H9 (cell line): Measurements from ENCODE around the gene PLD2. TPM values are rescaled to one million over a fixed set of nuclear protein-coding genes. Genes with fewer than 3 reads are reported as not detected.

Experiments
- DNase-seq: peaks from one replicate; pipeline ENCODE4 v3.0.0-alpha.2; 2017
- H2AFZ ChIP-seq: one replicate; pipeline ENCODE4 v1.6.1; 2013; ENCODE audit warnings: mild to moderate bottlenecking, low read length, control low read depth, moderate library complexity
- H2AK5ac ChIP-seq: 2 replicates; pipeline ENCODE4 v1.6.1; 2013; ENCODE audit warnings: low read length, control low read depth, mixed read lengths; ENCODE audit not compliant: insufficient read length
- H2BK120ac ChIP-seq: one replicate; pipeline ENCODE4 v1.6.1; 2013; ENCODE audit warnings: low read depth, mild to moderate bottlenecking, low read length, control low read depth, inconsistent platforms; ENCODE audit not compliant: poor library complexity, severe bottlenecking
- H2BK12ac ChIP-seq: 2 replicates; pipeline ENCODE4 v1.6.1; 2013; ENCODE audit warnings: low read length, control low read depth, mixed read lengths, low read depth; ENCODE audit not compliant: insufficient read length
- H2BK15ac ChIP-seq: 2 replicates; pipeline ENCODE4 v1.6.1; 2013; ENCODE audit warnings: low read depth, low read length, control low read depth
- H2BK20ac ChIP-seq: one replicate; pipeline ENCODE4 v1.6.1; 2013; ENCODE audit warnings: low read depth, mild to moderate bottlenecking, low read length, control low read depth, inconsistent platforms; ENCODE audit not compliant: poor library complexity, severe bottlenecking
- H2BK5ac ChIP-seq: 2 replicates; pipeline ENCODE4 v1.6.1; 2013; ENCODE audit warnings: low read length, control low read depth, mixed read lengths; ENCODE audit not compliant: insufficient read length
- H3K14ac ChIP-seq: 2 replicates; pipeline ENCODE4 v1.6.1; 2013; ENCODE audit warnings: low read length, control low read depth; ENCODE audit not compliant: insufficient read depth
- H3K18ac ChIP-seq: 2 replicates; pipeline ENCODE4 v1.6.1; 2013; ENCODE audit warnings: low read depth, mild to moderate bottlenecking, mixed read lengths, low read length, control low read depth; ENCODE audit not compliant: insufficient read length
- H3K23ac ChIP-seq: 2 replicates; pipeline ENCODE4 v1.6.1; 2013; ENCODE audit warnings: low read length, control low read depth, mixed read lengths, low read depth; ENCODE audit not compliant: insufficient read length
- H3K23me2 ChIP-seq: 2 replicates; pipeline ENCODE4 v1.6.1; 2013; ENCODE audit warnings: low read depth, mild to moderate bottlenecking, mixed read lengths, low read length, control low read depth; ENCODE audit not compliant: insufficient read length, poor library complexity, severe bottlenecking
- H3K27ac ChIP-seq: 2 replicates; pipeline ENCODE4 v1.5.1; 2013; ENCODE audit warnings: low read length, control low read depth, mixed read lengths, low read depth; ENCODE audit not compliant: insufficient read length
- H3K27me3 ChIP-seq: 2 replicates; pipeline ENCODE4 v1.6.1; 2013; ENCODE audit warnings: low read length, control low read depth, inconsistent platforms; ENCODE audit not compliant: insufficient read depth
- H3K4ac ChIP-seq: 2 replicates; pipeline ENCODE4 v1.6.1; 2013; ENCODE audit warnings: low read depth, mild to moderate bottlenecking, control low read depth, inconsistent platforms, low read length, moderate library complexity
- H3K4me1 ChIP-seq: 2 replicates; pipeline ENCODE4 v1.6.1; 2013; ENCODE audit warnings: low read length, control low read depth, inconsistent platforms; ENCODE audit not compliant: insufficient read depth
- H3K4me2 ChIP-seq: 2 replicates; pipeline ENCODE4 v1.6.1; 2013; ENCODE audit warnings: low read length, control low read depth, mixed read lengths; ENCODE audit not compliant: insufficient read length, insufficient read depth
- H3K56ac ChIP-seq: 2 replicates; pipeline ENCODE4 v1.6.1; 2013; ENCODE audit warnings: low read depth, mild to moderate bottlenecking, mixed read lengths, low read length, control low read depth; ENCODE audit not compliant: insufficient read length
- H3K79me1 ChIP-seq: 2 replicates; pipeline ENCODE4 v1.6.1; 2013; ENCODE audit warnings: low read depth, mild to moderate bottlenecking, moderate library complexity, low read length, control low read depth, inconsistent platforms; ENCODE audit not compliant: insufficient read depth, poor library complexity, severe bottlenecking
- H3K79me2 ChIP-seq: 2 replicates; pipeline ENCODE4 v1.6.1; 2013; ENCODE audit warnings: low read length, control low read depth, inconsistent platforms; ENCODE audit not compliant: insufficient read depth
- H3K9ac ChIP-seq: 2 replicates; pipeline ENCODE4 v1.6.1; 2013; ENCODE audit warnings: low read length, control low read depth, mixed read lengths; ENCODE audit not compliant: insufficient read length; ENCODE audit errors: extremely low read depth
- H3K9me3 ChIP-seq: one replicate; pipeline ENCODE4 v1.6.1; 2013; ENCODE audit warnings: low read depth, low read length, inconsistent platforms; ENCODE audit not compliant: control insufficient read depth
- H3T11ph ChIP-seq: one replicate; pipeline ENCODE4 v1.6.1; 2013; ENCODE audit warnings: mild to moderate bottlenecking, low read length, control low read depth, inconsistent platforms
- H4K20me1 ChIP-seq: one replicate; pipeline ENCODE4 v1.6.1; 2013; ENCODE audit not compliant: control insufficient read depth, insufficient read length, insufficient read depth
- H4K5ac ChIP-seq: 2 replicates; pipeline ENCODE4 v1.6.1; 2013; ENCODE audit warnings: low read depth, mild to moderate bottlenecking, mixed read lengths, low read length, control low read depth; ENCODE audit not compliant: insufficient read length
- H4K8ac ChIP-seq: replicated peaks from 2 replicates; pipeline ENCODE4 v1.6.1; 2013; ENCODE audit warnings: low read length, control low read depth, mixed read lengths, low read depth; ENCODE audit not compliant: insufficient read length
- H4K91ac ChIP-seq: 2 replicates; pipeline ENCODE4 v1.6.1; 2013; ENCODE audit warnings: low read depth, mild to moderate bottlenecking, moderate library complexity, mixed read lengths, low read length, control low read depth; ENCODE audit not compliant: insufficient read length
- H3K27ac Mint-ChIP-seq, 3 experiments: 2 replicates in 2 of 3; 3 replicates in 1 of 3; pipeline ENCODE4 v1.8.0; 2020 to 2021; ENCODE audit warnings: mixed read lengths in 3 of 3, mild to moderate bottlenecking in 1 of 3, moderate library complexity in 1 of 3
- H3K27me3 Mint-ChIP-seq: 2 replicates; pipeline ENCODE4 v1.8.0; 2021; ENCODE audit warnings: low read depth, mild to moderate bottlenecking, moderate library complexity, mixed read lengths
- H3K36me3 Mint-ChIP-seq, 3 experiments: 2 replicates in 2 of 3; 3 replicates in 1 of 3; pipeline ENCODE4 v1.8.0; 2020 to 2021; ENCODE audit warnings: low read depth in 3 of 3, mixed read lengths in 3 of 3; ENCODE audit not compliant: insufficient read depth in 1 of 3
- H3K4me1 Mint-ChIP-seq, 2 experiments: 2 replicates each; pipeline ENCODE4 v1.8.0; 2020; ENCODE audit warnings: mixed read lengths in 2 of 2
- H3K4me3 Mint-ChIP-seq, 2 experiments: 2 replicates in 1 of 2; 3 replicates in 1 of 2; pipeline ENCODE4 v1.8.0; 2020 to 2021; ENCODE audit warnings: mild to moderate bottlenecking in 2 of 2, mixed read lengths in 2 of 2, moderate library complexity in 1 of 2
- H3K9me3 Mint-ChIP-seq, 2 experiments: 2 replicates in 1 of 2; 3 replicates in 1 of 2; pipeline ENCODE4 v1.8.0; 2020; ENCODE audit warnings: mild to moderate bottlenecking in 2 of 2, mixed read lengths in 2 of 2, moderate library complexity in 1 of 2
- WGBS: extraction: QIAGEN DNeasy Blood & Tissue Kit; methylation state at CpG from one replicate; pipeline ENCODE4 v1.1.7; 2013; ENCODE audit warnings: missing lambda C conversion rate, low lambda C conversion rate, mixed read lengths; ENCODE audit not compliant: insufficient read length; ENCODE audit errors: extremely low coverage; 5-methylcytosine and 5-hydroxymethylcytosine counted together
- total RNA-seq: library from RNA; stranded (reverse); gene quantifications from 2 replicates; pipeline ENCODE4 v1.2.1, GENCODE V29; 2021
- TF ChIP-seq, protein P1 (sequence below): fragments of 200-600 bp; sonication (generic); conservative IDR thresholded peaks from 3 replicates; pipeline ENCODE4 v1.8.0; 2021; ENCODE audit warnings: antibody characterized with exemption, mild to moderate bottlenecking

PLD2 gene
- total RNA-seq, 1 experiment from 2014 or later = 63.3 TPM

DNA sequence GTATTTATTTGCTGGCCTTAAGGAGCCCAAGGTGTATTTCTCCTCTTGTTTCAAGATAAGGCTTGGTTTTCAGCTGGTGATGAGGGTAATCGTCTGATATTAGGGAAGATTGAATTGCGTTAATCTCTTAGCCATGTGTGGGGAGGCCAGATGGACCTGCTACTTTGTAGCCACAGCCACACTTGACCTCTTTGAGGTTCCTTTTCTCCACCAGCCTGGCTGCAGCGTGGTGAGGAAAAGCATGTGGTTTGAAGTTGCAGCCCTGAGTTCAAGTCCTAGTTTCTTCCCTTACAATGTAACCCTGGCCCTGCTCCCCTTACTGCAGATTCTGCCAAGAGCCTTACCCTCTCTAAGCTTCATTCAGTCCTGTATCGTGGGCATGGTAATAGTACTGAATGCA, 29.3 kb downstream of the PLD2 start:
- H2BK15ac ChIP-seq = no peak overlapping the region
- DNase-seq = no peak
- H2BK5ac ChIP-seq = no peak overlapping the region
- H3K56ac ChIP-seq = no peak overlapping the region
- H3K4ac ChIP-seq = no peak overlapping the region
- H3K18ac ChIP-seq = no peak overlapping the region
- TF ChIP-seq, protein P1, sequence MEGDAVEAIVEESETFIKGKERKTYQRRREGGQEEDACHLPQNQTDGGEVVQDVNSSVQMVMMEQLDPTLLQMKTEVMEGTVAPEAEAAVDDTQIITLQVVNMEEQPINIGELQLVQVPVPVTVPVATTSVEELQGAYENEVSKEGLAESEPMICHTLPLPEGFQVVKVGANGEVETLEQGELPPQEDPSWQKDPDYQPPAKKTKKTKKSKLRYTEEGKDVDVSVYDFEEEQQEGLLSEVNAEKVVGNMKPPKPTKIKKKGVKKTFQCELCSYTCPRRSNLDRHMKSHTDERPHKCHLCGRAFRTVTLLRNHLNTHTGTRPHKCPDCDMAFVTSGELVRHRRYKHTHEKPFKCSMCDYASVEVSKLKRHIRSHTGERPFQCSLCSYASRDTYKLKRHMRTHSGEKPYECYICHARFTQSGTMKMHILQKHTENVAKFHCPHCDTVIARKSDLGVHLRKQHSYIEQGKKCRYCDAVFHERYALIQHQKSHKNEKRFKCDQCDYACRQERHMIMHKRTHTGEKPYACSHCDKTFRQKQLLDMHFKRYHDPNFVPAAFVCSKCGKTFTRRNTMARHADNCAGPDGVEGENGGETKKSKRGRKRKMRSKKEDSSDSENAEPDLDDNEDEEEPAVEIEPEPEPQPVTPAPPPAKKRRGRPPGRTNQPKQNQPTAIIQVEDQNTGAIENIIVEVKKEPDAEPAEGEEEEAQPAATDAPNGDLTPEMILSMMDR = no peak
- peaks cover 10% of the 10 kb centered on the region for H3K79me1 ChIP-seq
- no peak overlapping the region for H3K27ac ChIP-seq
- H2BK20ac ChIP-seq = no peak overlapping the region
- H4K5ac ChIP-seq = no peak overlapping the region
- H3K14ac ChIP-seq = no peak overlapping the region
- peaks cover 0 to 14% (median 0%) of the 10 kb centered on the region in 3 experiments; a peak in 3 of 7 replicates for H3K36me3 Mint-ChIP-seq
- H3K4me1 ChIP-seq = no peaks in the 10 kb centered on the region; the same call in 1 of the 2 replicates
- H3K79me2 ChIP-seq = peaks cover 12% of the 10 kb centered on the region; the same call in 1 of the 2 replicates
- H3K27me3 ChIP-seq = no peaks in the 10 kb centered on the region
- H4K91ac ChIP-seq = no peak overlapping the region
- peaks cover 35 to 38% of the 10 kb centered on the region in 2 experiments for H3K4me1 Mint-ChIP-seq
- H3K4me3 Mint-ChIP-seq = no peak overlapping the region; a peak in 1 of 5 replicates
- no peak overlapping the region for H2AK5ac ChIP-seq
- no peak overlapping the region for H3T11ph ChIP-seq
- peaks cover 7% of the 10 kb centered on the region for H3K23me2 ChIP-seq
- H3K27me3 Mint-ChIP-seq = no peaks in the 10 kb centered on the region
- no peak overlapping the region for H3K23ac ChIP-seq
- WGBS = no CpG with 5 or more reads among the region's 4 CpGs
- no peak overlapping the region for H2BK12ac ChIP-seq
- no peak overlapping the region for H2AFZ ChIP-seq
- no peak overlapping the region for H3K4me2 ChIP-seq
- no peaks in the 10 kb centered on the region for H3K9me3 ChIP-seq
- H4K20me1 ChIP-seq = no peaks in the 10 kb centered on the region
- no peaks in the 10 kb centered on the region for H3K9me3 Mint-ChIP-seq
- no peak overlapping the region for H3K9ac ChIP-seq
- H2BK120ac ChIP-seq = no peak overlapping the region
- H3K27ac Mint-ChIP-seq = peak overlapping the region in 1 of 3 experiments; percentile 9; a peak in 1 of 7 replicates
- H4K8ac ChIP-seq = no peak overlapping the region
